ENCODE data around the gene RAB8B.
"Not testable (repeated sequence)": the region's sequence is repeated elsewhere in the genome, so short reads cannot be mapped to it uniquely, and the experiment has no call there.

The RAB8B gene

GRCh38 chr15:63192619-63193206 is 3.3 kb downstream of the RAB8B start:
- Mint-ChIP-seq H3K36me3 (peaks cover 32% of the 10 kb centered on the region), H3K4me1 (peaks cover 71% of the 10 kb centered on the region), H3K4me3 (peak overlapping the region; percentile 97), H3K27ac (peak overlapping the region; percentile 86), H3K9me3 (no peaks in the 10 kb centered on the region), H3K27me3 (no peaks in the 10 kb centered on the region)
- no peak for ATAC-seq

- H3K36me3 Mint-ChIP-seq, result peaks cover 39% of the 10 kb centered on the region
- H3K4me3 Mint-ChIP-seq, result peak overlapping the region; percentile 61
- no peaks in the 10 kb centered on the region for H3K27me3 Mint-ChIP-seq
- peak overlapping the region; percentile 86 for H3K27ac Mint-ChIP-seq
- no peak for ATAC-seq
- H3K4me1 Mint-ChIP-seq, result peaks cover 74% of the 10 kb centered on the region
- H3K9me3 Mint-ChIP-seq, result no peaks in the 10 kb centered on the region
Observed at GRCh38 chr15:63194302-63194701, 4.9 kb downstream of the RAB8B start.

- Mint-ChIP-seq H3K4me3 (peak overlapping the region; percentile 30), H3K36me3 (peaks cover 36% of the 10 kb centered on the region), H3K27ac (peak overlapping the region; percentile 73), H3K4me1 (peaks cover 78% of the 10 kb centered on the region), H3K27me3 (no peaks in the 10 kb centered on the region), H3K9me3 (no peaks in the 10 kb centered on the region)
- no peak for ATAC-seq
Observed at GRCh38 chr15:63194880-63195568, 5.6 kb downstream of the RAB8B start.

GRCh38 chr15:63195569-63196015 is 6.2 kb downstream of the RAB8B start:
- H3K36me3 Mint-ChIP-seq, result peaks cover 36% of the 10 kb centered on the region
- peaks cover 79% of the 10 kb centered on the region for H3K4me1 Mint-ChIP-seq
- no peaks in the 10 kb centered on the region for H3K9me3 Mint-ChIP-seq
- peak overlapping the region; percentile 73 for H3K27ac Mint-ChIP-seq
- H3K27me3 Mint-ChIP-seq, result no peaks in the 10 kb centered on the region
- no peak for ATAC-seq
- peak overlapping the region; percentile 30 for H3K4me3 Mint-ChIP-seq

GRCh38 chr15:63196842-63197241 is 7.4 kb downstream of the RAB8B start:
- H3K4me3 Mint-ChIP-seq, result no peak overlapping the region

GRCh38 chr15:63197626-63198025 is 8.2 kb downstream of the RAB8B start:
- ATAC-seq, result no peak
- no peaks in the 10 kb centered on the region for H3K27me3 Mint-ChIP-seq
- no peak overlapping the region for H3K4me3 Mint-ChIP-seq
- no peak overlapping the region for H3K27ac Mint-ChIP-seq
- peaks cover 44% of the 10 kb centered on the region for H3K36me3 Mint-ChIP-seq
- H3K9me3 Mint-ChIP-seq, result no peaks in the 10 kb centered on the region
- H3K4me1 Mint-ChIP-seq, result peaks cover 75% of the 10 kb centered on the region

More at GRCh38 chr15:63196842-63197241, 7.4 kb downstream of the RAB8B start:
- peaks cover 77% of the 10 kb centered on the region for H3K4me1 Mint-ChIP-seq
- peak overlapping the region; percentile 73 for H3K27ac Mint-ChIP-seq
- H3K36me3 Mint-ChIP-seq, result peaks cover 46% of the 10 kb centered on the region
- no peaks in the 10 kb centered on the region for H3K9me3 Mint-ChIP-seq
- no peak for ATAC-seq
- H3K27me3 Mint-ChIP-seq, result no peaks in the 10 kb centered on the region

GRCh38 chr15:63198371-63199250 is 9.2 kb downstream of the RAB8B start:
- no peak overlapping the region for H3K4me3 Mint-ChIP-seq

GRCh38 chr15:63200464-63201249 is 11.3 kb downstream of the RAB8B start:
- no peak overlapping the region for H3K27ac Mint-ChIP-seq
- peaks cover 28% of the 10 kb centered on the region for H3K36me3 Mint-ChIP-seq
- no peaks in the 10 kb centered on the region for H3K27me3 Mint-ChIP-seq
- H3K9me3 Mint-ChIP-seq, result no peaks in the 10 kb centered on the region
- ATAC-seq, result no peak
- peaks cover 74% of the 10 kb centered on the region for H3K4me1 Mint-ChIP-seq
- no peak overlapping the region for H3K4me3 Mint-ChIP-seq

More at GRCh38 chr15:63198371-63199250, 9.2 kb downstream of the RAB8B start:
- Mint-ChIP-seq H3K27ac (no peak overlapping the region), H3K36me3 (peaks cover 41% of the 10 kb centered on the region), H3K9me3 (no peaks in the 10 kb centered on the region), H3K27me3 (no peaks in the 10 kb centered on the region), H3K4me1 (peaks cover 79% of the 10 kb centered on the region)
- ATAC-seq, result no peak

- ATAC-seq, result no peak
- Mint-ChIP-seq H3K36me3 (peaks cover 38% of the 10 kb centered on the region), H3K4me1 (peaks cover 81% of the 10 kb centered on the region), H3K4me3 (no peak overlapping the region), H3K9me3 (no peaks in the 10 kb centered on the region), H3K27ac (no peak overlapping the region), H3K27me3 (no peaks in the 10 kb centered on the region)
Observed at GRCh38 chr15:63202861-63203260, 13.5 kb downstream of the RAB8B start.

GRCh38 chr15:63203451-63204090 is 14.2 kb downstream of the RAB8B start:
- no peaks in the 10 kb centered on the region for H3K27me3 Mint-ChIP-seq
- peaks cover 83% of the 10 kb centered on the region for H3K4me1 Mint-ChIP-seq
- H3K9me3 Mint-ChIP-seq, result no peaks in the 10 kb centered on the region
- ATAC-seq, result peak; percentile 98
- peaks cover 39% of the 10 kb centered on the region for H3K36me3 Mint-ChIP-seq
- peak overlapping the region; percentile 6 for H3K4me3 Mint-ChIP-seq
- peak overlapping the region; percentile 62 for H3K27ac Mint-ChIP-seq

GRCh38 chr15:63206079-63206478 is 16.7 kb downstream of the RAB8B start:
- ATAC-seq, result no peak
- H3K36me3 Mint-ChIP-seq, result peaks cover 32% of the 10 kb centered on the region
- H3K4me3 Mint-ChIP-seq, result no peak overlapping the region

GRCh38 chr15:63208824-63209223 is 19.4 kb downstream of the RAB8B start:
- H3K9me3 Mint-ChIP-seq, H3K27me3 Mint-ChIP-seq, H3K4me3 Mint-ChIP-seq, ATAC-seq: not testable (repeated sequence)
- Mint-ChIP-seq H3K4me1 (peaks cover 83% of the 10 kb centered on the region), H3K36me3 (peaks cover 27% of the 10 kb centered on the region), H3K27ac (peak overlapping the region; percentile 62)

More at GRCh38 chr15:63206079-63206478, 16.7 kb downstream of the RAB8B start:
- Mint-ChIP-seq H3K27me3 (no peaks in the 10 kb centered on the region), H3K4me1 (peaks cover 77% of the 10 kb centered on the region), H3K9me3 (no peaks in the 10 kb centered on the region), H3K27ac (peak overlapping the region; percentile 0)

- no peak for ATAC-seq
- Mint-ChIP-seq H3K4me3 (peak overlapping the region; percentile 43), H3K4me1 (peaks cover 92% of the 10 kb centered on the region), H3K36me3 (peaks cover 27% of the 10 kb centered on the region), H3K27me3 (no peaks in the 10 kb centered on the region), H3K27ac (peak overlapping the region; percentile 93), H3K9me3 (no peaks in the 10 kb centered on the region)
Observed at GRCh38 chr15:63210151-63211091, 21.0 kb downstream of the RAB8B start.

Data from stimulated activated memory B cell treated with anti-CD40 and anti-IgM and Interleukin-4, amounts not matched to agents 10 μg/mL and 1 μg/mL and 100 μg/mL, for 72 hours (primary cell).